ENCODE measurements around the gene IFT122. TPM values are rescaled to one million over a fixed set of nuclear protein-coding genes. Genes with fewer than 3 reads are reported as not detected.

Gene IFT122
- total and polyA plus RNA-seq, 2 experiments from 2014 or later, result 10.2 to 38.8 TPM

GRCh38 chr3:129562803-129563202, 122.8 kb downstream of the IFT122 start:
- Histone ChIP-seq H3K36me3 (ENCODE audit: insufficient read depth) (no peaks in the 10 kb centered on the region), H3K4me3 (no peak overlapping the region), H3K4me1 (ENCODE audit: insufficient read depth) (peaks cover 11% of the 10 kb centered on the region; the same call in 1 of the 2 replicates), H3K4me2 (no peak overlapping the region), H3F3A (replicated peaks; ENCODE audit: low read depth) (no peaks in the 10 kb centered on the region), H3K79me2 (replicated peaks; ENCODE audit: insufficient read depth) (no peaks in the 10 kb centered on the region), H2AFZ (no peak overlapping the region), H3K9me2 (ENCODE audit: insufficient read depth) (no peaks in the 10 kb centered on the region), H3K27ac (ENCODE audit: low read depth) (no peak overlapping the region), H3K27me3 (ENCODE audit: insufficient read depth) (no peaks in the 10 kb centered on the region), H4K20me1 (replicated peaks; ENCODE audit: insufficient read depth) (no peaks in the 10 kb centered on the region)
- DNase-seq (ENCODE audit: low spot score) (no peak), ATAC-seq (no peak)
- no peak overlapping the region for H3K4me3 Mint-ChIP-seq
- TF ChIP-seq, protein P1, sequence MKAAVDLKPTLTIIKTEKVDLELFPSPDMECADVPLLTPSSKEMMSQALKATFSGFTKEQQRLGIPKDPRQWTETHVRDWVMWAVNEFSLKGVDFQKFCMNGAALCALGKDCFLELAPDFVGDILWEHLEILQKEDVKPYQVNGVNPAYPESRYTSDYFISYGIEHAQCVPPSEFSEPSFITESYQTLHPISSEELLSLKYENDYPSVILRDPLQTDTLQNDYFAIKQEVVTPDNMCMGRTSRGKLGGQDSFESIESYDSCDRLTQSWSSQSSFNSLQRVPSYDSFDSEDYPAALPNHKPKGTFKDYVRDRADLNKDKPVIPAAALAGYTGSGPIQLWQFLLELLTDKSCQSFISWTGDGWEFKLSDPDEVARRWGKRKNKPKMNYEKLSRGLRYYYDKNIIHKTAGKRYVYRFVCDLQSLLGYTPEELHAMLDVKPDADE (IDR thresholded peaks at IDR 0.05), result no peak
- no peak for TF ChIP-seq STAT1 (IDR thresholded peaks at IDR 0.05; ENCODE audit: unreplicated experiment)
- TF ChIP-seq EZH2 (IDR thresholded peaks at IDR 0.05; ENCODE audit: low read depth, unreplicated experiment), result no peak
- peaks cover 12% of the 10 kb centered on the region for H3K4me1 Mint-ChIP-seq
- peaks cover 10% of the 10 kb centered on the region for H3K27me3 Mint-ChIP-seq (ENCODE audit: insufficient read depth, low read depth, poor library complexity)
- no peaks in the 10 kb centered on the region for H3K9me3 Mint-ChIP-seq
- peaks cover 4% of the 10 kb centered on the region; the same call in 1 of the 3 replicates for H3K36me3 Mint-ChIP-seq (ENCODE audit: low read depth)
- H3K27ac Mint-ChIP-seq, result no peak overlapping the region

- no peaks in the 10 kb centered on the region for H3K27me3 ChIP-seq (ENCODE audit: insufficient read depth)
- H3F3A ChIP-seq (replicated peaks; ENCODE audit: low read depth), result no peaks in the 10 kb centered on the region
- H3K27ac Mint-ChIP-seq, result no peak overlapping the region
- H3K4me2 ChIP-seq, result no peak overlapping the region
- H3K9me2 ChIP-seq (ENCODE audit: insufficient read depth), result no peaks in the 10 kb centered on the region
- peaks cover 10% of the 10 kb centered on the region for H3K27me3 Mint-ChIP-seq (ENCODE audit: insufficient read depth, low read depth, poor library complexity)
- no peaks in the 10 kb centered on the region for H3K36me3 ChIP-seq (ENCODE audit: insufficient read depth)
- peaks cover 6% of the 10 kb centered on the region for H3K4me1 Mint-ChIP-seq
- DNase-seq (ENCODE audit: low spot score), result no peak
- H3K4me3 ChIP-seq, result no peak overlapping the region
- H3K79me2 ChIP-seq (replicated peaks; ENCODE audit: insufficient read depth), result no peaks in the 10 kb centered on the region
- H3K4me1 ChIP-seq (ENCODE audit: insufficient read depth), result peaks cover 11% of the 10 kb centered on the region; the same call in 1 of the 2 replicates
- no peak for ATAC-seq
- H3K4me3 Mint-ChIP-seq, result no peak overlapping the region
- no peak overlapping the region for H2AFZ ChIP-seq
- no peaks in the 10 kb centered on the region for H3K9me3 Mint-ChIP-seq
- peaks cover 4% of the 10 kb centered on the region; the same call in 1 of the 3 replicates for H3K36me3 Mint-ChIP-seq (ENCODE audit: low read depth)
- H4K20me1 ChIP-seq (replicated peaks; ENCODE audit: insufficient read depth), result no peaks in the 10 kb centered on the region
- H3K27ac ChIP-seq (ENCODE audit: low read depth), result no peak overlapping the region
- TF ChIP-seq NANOG (IDR thresholded peaks at IDR 0.05; ENCODE audit: borderline replicate concordance) (no peak), POLR2AphosphoS5 (IDR thresholded peaks at IDR 0.05; ENCODE audit: low read depth) (no peak), STAT1 (IDR thresholded peaks at IDR 0.05; ENCODE audit: unreplicated experiment) (no peak), EZH2phosphoT487 (IDR thresholded peaks at IDR 0.05; ENCODE audit: unreplicated experiment) (no peak), CREB1 (CRISPR knock-in tag; IDR thresholded peaks at IDR 0.05; ENCODE audit: low read depth) (no peak), JUNB (IDR thresholded peaks at IDR 0.05; ENCODE audit: unreplicated experiment) (no peak), EZH2 (IDR thresholded peaks at IDR 0.05; ENCODE audit: low read depth, unreplicated experiment) (no peak), ZNF331 (CRISPR knock-in tag; IDR thresholded peaks at IDR 0.05; ENCODE audit: low read depth) (no peak), CTCF (conservative IDR thresholded peaks at IDR 0.05; ENCODE audit: low read depth in 2 of 2) (no peak)
- TF ChIP-seq, protein P2, sequence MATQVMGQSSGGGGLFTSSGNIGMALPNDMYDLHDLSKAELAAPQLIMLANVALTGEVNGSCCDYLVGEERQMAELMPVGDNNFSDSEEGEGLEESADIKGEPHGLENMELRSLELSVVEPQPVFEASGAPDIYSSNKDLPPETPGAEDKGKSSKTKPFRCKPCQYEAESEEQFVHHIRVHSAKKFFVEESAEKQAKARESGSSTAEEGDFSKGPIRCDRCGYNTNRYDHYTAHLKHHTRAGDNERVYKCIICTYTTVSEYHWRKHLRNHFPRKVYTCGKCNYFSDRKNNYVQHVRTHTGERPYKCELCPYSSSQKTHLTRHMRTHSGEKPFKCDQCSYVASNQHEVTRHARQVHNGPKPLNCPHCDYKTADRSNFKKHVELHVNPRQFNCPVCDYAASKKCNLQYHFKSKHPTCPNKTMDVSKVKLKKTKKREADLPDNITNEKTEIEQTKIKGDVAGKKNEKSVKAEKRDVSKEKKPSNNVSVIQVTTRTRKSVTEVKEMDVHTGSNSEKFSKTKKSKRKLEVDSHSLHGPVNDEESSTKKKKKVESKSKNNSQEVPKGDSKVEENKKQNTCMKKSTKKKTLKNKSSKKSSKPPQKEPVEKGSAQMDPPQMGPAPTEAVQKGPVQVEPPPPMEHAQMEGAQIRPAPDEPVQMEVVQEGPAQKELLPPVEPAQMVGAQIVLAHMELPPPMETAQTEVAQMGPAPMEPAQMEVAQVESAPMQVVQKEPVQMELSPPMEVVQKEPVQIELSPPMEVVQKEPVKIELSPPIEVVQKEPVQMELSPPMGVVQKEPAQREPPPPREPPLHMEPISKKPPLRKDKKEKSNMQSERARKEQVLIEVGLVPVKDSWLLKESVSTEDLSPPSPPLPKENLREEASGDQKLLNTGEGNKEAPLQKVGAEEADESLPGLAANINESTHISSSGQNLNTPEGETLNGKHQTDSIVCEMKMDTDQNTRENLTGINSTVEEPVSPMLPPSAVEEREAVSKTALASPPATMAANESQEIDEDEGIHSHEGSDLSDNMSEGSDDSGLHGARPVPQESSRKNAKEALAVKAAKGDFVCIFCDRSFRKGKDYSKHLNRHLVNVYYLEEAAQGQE (IDR thresholded peaks at IDR 0.05; ENCODE audit: unreplicated experiment), result no peak
- TF ChIP-seq, protein P1 (IDR thresholded peaks at IDR 0.05), result no peak
Measured at GRCh38 chr3:129563332-129563731, 123.3 kb downstream of the IFT122 start.
